ENCODE data around the gene RAD51. TPM values are rescaled to one million over a fixed set of nuclear protein-coding genes. Genes with fewer than 3 reads are reported as not detected.

The RAD51 gene
- total RNA-seq, 1 experiment from 2014 or later = 22.5 TPM

DNA sequence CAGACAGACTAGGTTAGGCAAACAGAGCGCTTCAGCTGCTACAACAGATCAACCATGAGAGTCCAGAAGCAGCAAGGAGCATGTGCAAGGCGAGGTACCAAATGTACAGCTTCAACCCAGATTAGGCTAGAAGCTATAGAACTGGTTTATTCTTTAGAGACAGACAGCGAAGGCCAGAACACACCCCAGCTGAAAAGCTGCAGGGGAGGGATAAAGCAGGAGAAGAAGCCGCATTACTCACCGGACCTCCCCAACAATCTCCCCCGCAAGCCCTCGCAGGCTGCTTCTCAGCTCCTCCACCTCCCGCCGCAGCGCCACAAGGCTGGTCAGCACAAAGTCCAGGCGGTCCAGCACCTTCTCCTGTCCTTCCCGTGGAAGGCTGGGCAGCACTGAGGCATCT lies 56.8 kb downstream of the RAD51 start:
- no peaks in the 10 kb centered on the region for H3K27me3 ChIP-seq (ENCODE audit: insufficient read depth, low read depth)
- POLR2A ChIA-PET (ENCODE audit: unreplicated experiment) = no interaction called here

DNA sequence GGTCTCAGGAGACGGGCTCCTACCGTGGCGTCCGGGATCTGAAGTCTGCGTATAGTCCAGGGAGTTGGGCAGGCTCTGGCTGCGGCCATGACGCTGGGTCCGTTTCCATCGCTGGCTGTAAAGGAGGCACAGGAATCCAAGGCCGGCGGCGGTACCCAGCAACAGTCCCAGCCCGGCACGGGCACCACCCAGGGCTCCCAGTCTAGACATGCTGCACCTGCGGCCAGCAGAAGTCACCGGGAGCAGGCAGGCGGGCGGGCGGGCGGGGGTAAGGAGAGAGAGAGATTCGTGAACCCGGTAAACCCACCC lies 59.6 kb downstream of the RAD51 start:
- intact Hi-C loops (cut with micrococcal nuclease; ENCODE audit: unreplicated experiment) = loop anchor here (2.0 kb wide), 2 partner anchors 22 to 140 kb away; partner anchors contain the start of gene VPS18

More for the DNA sequence above, 56.8 kb downstream of the RAD51 start:
- Histone ChIP-seq H3K4me3 (no peak overlapping the region), H3K27ac (no peak overlapping the region), H3K36me3 (ENCODE audit: low read depth) (no peaks in the 10 kb centered on the region), H2AFZ (no peak overlapping the region), H3K4me2 (no peak overlapping the region), H3K4me1 (replicated peaks; ENCODE audit: insufficient read depth) (peaks cover 12% of the 10 kb centered on the region; the same call in 1 of the 2 replicates), H3K9me3 (ENCODE audit: insufficient read depth, low read depth) (no peaks in the 10 kb centered on the region), H3F3A (ENCODE audit: insufficient read depth, low read depth) (peaks cover 6% of the 10 kb centered on the region; the same call in 1 of the 2 replicates), H4K20me1 (ENCODE audit: insufficient read depth) (no peaks in the 10 kb centered on the region), H3K79me2 (ENCODE audit: low read depth) (0 out of 2 replicates have a peak, but pooled peaks cover 17% of the 10 kb centered on the region), H3K9me2 (ENCODE audit: insufficient read depth) (no peaks in the 10 kb centered on the region)
- TF ChIP-seq, protein P1, sequence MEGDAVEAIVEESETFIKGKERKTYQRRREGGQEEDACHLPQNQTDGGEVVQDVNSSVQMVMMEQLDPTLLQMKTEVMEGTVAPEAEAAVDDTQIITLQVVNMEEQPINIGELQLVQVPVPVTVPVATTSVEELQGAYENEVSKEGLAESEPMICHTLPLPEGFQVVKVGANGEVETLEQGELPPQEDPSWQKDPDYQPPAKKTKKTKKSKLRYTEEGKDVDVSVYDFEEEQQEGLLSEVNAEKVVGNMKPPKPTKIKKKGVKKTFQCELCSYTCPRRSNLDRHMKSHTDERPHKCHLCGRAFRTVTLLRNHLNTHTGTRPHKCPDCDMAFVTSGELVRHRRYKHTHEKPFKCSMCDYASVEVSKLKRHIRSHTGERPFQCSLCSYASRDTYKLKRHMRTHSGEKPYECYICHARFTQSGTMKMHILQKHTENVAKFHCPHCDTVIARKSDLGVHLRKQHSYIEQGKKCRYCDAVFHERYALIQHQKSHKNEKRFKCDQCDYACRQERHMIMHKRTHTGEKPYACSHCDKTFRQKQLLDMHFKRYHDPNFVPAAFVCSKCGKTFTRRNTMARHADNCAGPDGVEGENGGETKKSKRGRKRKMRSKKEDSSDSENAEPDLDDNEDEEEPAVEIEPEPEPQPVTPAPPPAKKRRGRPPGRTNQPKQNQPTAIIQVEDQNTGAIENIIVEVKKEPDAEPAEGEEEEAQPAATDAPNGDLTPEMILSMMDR (conservative IDR thresholded peaks at IDR 0.05) = no peak
- no peak for TF ChIP-seq EZH2 (IDR thresholded peaks at IDR 0.05; ENCODE audit: low read depth)
- CTCF ChIA-PET = no interaction called here
- no TSS peak for BruUV-seq (replicated peaks)
- no peak for DNase-seq
- intact Hi-C loops (cut with micrococcal nuclease; ENCODE audit: unreplicated experiment) = no loop called here

GRCh38 chr15:40754883-40755811 lies 60.2 kb downstream of the RAD51 start, which contains the start of gene RMDN3:
RMDN3 (minus strand) TSS chr15:40755254; CDS start chr15:40754783, 471 bp downstream.
- Histone ChIP-seq H3K4me3 (peak within 1 kb of the TSS; percentile 93), H3K27ac (peak within 1 kb of the TSS; percentile 59), H4K20me1 (ENCODE audit: insufficient read depth) (no peaks in the 10 kb centered on the region), H3K9me2 (ENCODE audit: insufficient read depth) (no peaks in the 10 kb centered on the region), H3K9me3 (ENCODE audit: insufficient read depth, low read depth) (no peaks in the 10 kb centered on the region), H3F3A (ENCODE audit: insufficient read depth, low read depth) (no peaks in the 10 kb centered on the region), H3K4me1 (replicated peaks; ENCODE audit: insufficient read depth) (peaks cover 12% of the 10 kb centered on the region; the same call in 1 of the 2 replicates), H3K27me3 (ENCODE audit: insufficient read depth, low read depth) (no peaks in the 10 kb centered on the region), H3K4me2 (peak within 1 kb of the TSS; percentile 85), H3K36me3 (ENCODE audit: low read depth) (no peaks in the 10 kb centered on the region), H2AFZ (peak within 1 kb of the TSS; percentile 89), H3K79me2 (ENCODE audit: low read depth) (0 out of 2 replicates have a peak, but pooled peaks cover 17% of the 10 kb centered on the region)
- CTCF ChIA-PET = no interaction called here
- intact Hi-C loops (cut with micrococcal nuclease; ENCODE audit: unreplicated experiment) = loop anchor here (1.0 to 2.0 kb wide), 3 partner anchors 14 to 140 kb away; partner anchors contain the start of genes C15orf62 and VPS18
- peak; percentile 73 to 92 for DNase-seq
- POLR2A ChIA-PET (ENCODE audit: unreplicated experiment) = no interaction called here
- BruUV-seq (replicated peaks) = TSS peak; percentile 97
- TF ChIP-seq EZH2 (IDR thresholded peaks at IDR 0.05; ENCODE audit: low read depth) = no peak
- TF ChIP-seq, protein P1 (conservative IDR thresholded peaks at IDR 0.05) = no peak

More for the DNA sequence above, 59.6 kb downstream of the RAD51 start:
- TF ChIP-seq EZH2 (IDR thresholded peaks at IDR 0.05; ENCODE audit: low read depth) = no peak
- TF ChIP-seq, protein P1 (conservative IDR thresholded peaks at IDR 0.05) = no peak
- no peak overlapping the region for H3K27ac ChIP-seq
- POLR2A ChIA-PET (ENCODE audit: unreplicated experiment) = no interaction called here
- peaks cover 12% of the 10 kb centered on the region; the same call in 1 of the 2 replicates for H3K4me1 ChIP-seq (replicated peaks; ENCODE audit: insufficient read depth)
- CTCF ChIA-PET = no interaction called here
- no peaks in the 10 kb centered on the region for H3K9me2 ChIP-seq (ENCODE audit: insufficient read depth)
- BruUV-seq (replicated peaks) = no TSS peak
- H3K4me3 ChIP-seq = peak overlapping the region; percentile 93
- H4K20me1 ChIP-seq (ENCODE audit: insufficient read depth) = no peaks in the 10 kb centered on the region
- H3K79me2 ChIP-seq (ENCODE audit: low read depth) = 0 out of 2 replicates have a peak, but pooled peaks cover 17% of the 10 kb centered on the region
- peak in 1 of 2 experiments; percentile 43 for DNase-seq
- no peaks in the 10 kb centered on the region for H3K9me3 ChIP-seq (ENCODE audit: insufficient read depth, low read depth)
- peak overlapping the region; percentile 85 for H3K4me2 ChIP-seq
- H3K36me3 ChIP-seq (ENCODE audit: low read depth) = no peaks in the 10 kb centered on the region
- no peaks in the 10 kb centered on the region for H3F3A ChIP-seq (ENCODE audit: insufficient read depth, low read depth)
- H2AFZ ChIP-seq = peak overlapping the region; percentile 89
- H3K27me3 ChIP-seq (ENCODE audit: insufficient read depth, low read depth) = no peaks in the 10 kb centered on the region

All from PC-9 (cell line).